Muscle layer of colon (tissue), 2 donors: ENCODE results near the gene NCKAP5.

Source experiments
- H3K27ac ChIP-seq: one replicate; pipeline ENCODE4 v1.7.0; 2013; ENCODE audit warnings: low read depth, mild to moderate bottlenecking, low read length, moderate library complexity
- H3K27me3 ChIP-seq, 2 donors: one replicate each; pipeline ENCODE4 v1.7.0; 2013; ENCODE audit warnings: low read length in 2 of 2, mild to moderate bottlenecking in 2 of 2; ENCODE audit not compliant: insufficient read depth in 2 of 2, control insufficient read depth in 1 of 2
- H3K36me3 ChIP-seq: one replicate; pipeline ENCODE4 v1.7.0; 2013; ENCODE audit warnings: mild to moderate bottlenecking, low read length; ENCODE audit not compliant: insufficient read depth
- H3K4me1 ChIP-seq: one replicate; pipeline ENCODE4 v1.7.0; 2013; ENCODE audit warnings: mild to moderate bottlenecking, low read length; ENCODE audit not compliant: insufficient read depth
- H3K4me3 ChIP-seq, 2 donors: one replicate each; pipeline ENCODE4 v1.7.0; 2013; ENCODE audit warnings: low read length in 2 of 2, low read depth in 1 of 2, mild to moderate bottlenecking in 1 of 2, moderate library complexity in 1 of 2
- H3K9ac ChIP-seq: one replicate; pipeline ENCODE4 v1.7.0; 2013; ENCODE audit warnings: low read length
- H3K9me3 ChIP-seq: one replicate; pipeline ENCODE4 v1.7.0; 2013; ENCODE audit warnings: mild to moderate bottlenecking, low read length
- donor health status: abdominal sarcoma.
- donor health status: Adenocarcinoma of cecum.

Gene NCKAP5

GRCh38 chr2:133574186-133574585 lies 5.9 kb upstream of the NCKAP5 start:
- Histone ChIP-seq H3K36me3 (no peaks in the 10 kb centered on the region), H3K9ac (no peak overlapping the region), H3K4me3 (no peak overlapping the region), H3K27me3 (no peaks in the 10 kb centered on the region), H3K9me3 (no peaks in the 10 kb centered on the region), H3K27ac (no peak overlapping the region), H3K4me1 (no peaks in the 10 kb centered on the region)

DNA sequence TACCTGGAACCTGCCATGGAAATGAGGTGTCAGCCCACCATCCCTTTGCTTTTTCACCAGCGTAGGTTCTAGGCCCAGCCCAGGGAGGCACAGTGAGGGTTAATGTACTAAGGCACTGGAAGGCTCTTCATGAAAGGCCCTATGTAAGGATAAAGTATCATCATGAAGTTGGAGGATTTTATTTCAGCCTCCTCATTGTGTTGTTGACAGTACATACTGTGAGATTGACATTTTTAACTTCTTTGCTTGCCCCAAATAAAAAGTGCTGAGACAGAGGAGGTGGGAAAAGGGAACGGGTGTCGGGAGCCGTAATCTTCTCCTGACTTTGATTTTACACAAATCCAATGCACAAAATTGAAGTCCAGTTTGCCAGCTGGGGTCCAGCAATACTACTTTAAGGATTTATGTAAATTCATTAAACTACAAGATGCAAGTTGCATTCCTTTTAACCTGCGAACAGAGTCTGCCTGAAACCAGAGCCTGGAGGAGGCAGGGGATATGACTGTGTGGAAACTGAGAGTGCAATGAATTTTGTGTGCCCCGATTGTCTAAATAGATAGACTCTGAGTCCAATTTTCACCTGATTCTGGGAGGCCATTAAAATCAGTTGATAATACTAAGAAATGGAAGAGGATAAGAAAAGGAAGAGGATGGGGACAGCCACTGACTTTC lies 5.4 kb upstream of the NCKAP5 start:
- no peak overlapping the region for H3K4me3 ChIP-seq
- no peak overlapping the region for H3K9ac ChIP-seq
- H3K4me1 ChIP-seq: no peaks in the 10 kb centered on the region
- H3K9me3 ChIP-seq: no peaks in the 10 kb centered on the region
- no peaks in the 10 kb centered on the region for H3K36me3 ChIP-seq
- H3K27me3 ChIP-seq: no peaks in the 10 kb centered on the region
- H3K27ac ChIP-seq: no peak overlapping the region

GRCh38 chr2:133571249-133571648 lies 3.0 kb upstream of the NCKAP5 start:
- H3K27me3 ChIP-seq: no peaks in the 10 kb centered on the region
- H3K9me3 ChIP-seq: no peaks in the 10 kb centered on the region
- H3K9ac ChIP-seq: no peak overlapping the region
- no peaks in the 10 kb centered on the region for H3K36me3 ChIP-seq
- no peak overlapping the region for H3K4me3 ChIP-seq
- H3K4me1 ChIP-seq: peaks cover 5% of the 10 kb centered on the region
- no peak overlapping the region for H3K27ac ChIP-seq

DNA sequence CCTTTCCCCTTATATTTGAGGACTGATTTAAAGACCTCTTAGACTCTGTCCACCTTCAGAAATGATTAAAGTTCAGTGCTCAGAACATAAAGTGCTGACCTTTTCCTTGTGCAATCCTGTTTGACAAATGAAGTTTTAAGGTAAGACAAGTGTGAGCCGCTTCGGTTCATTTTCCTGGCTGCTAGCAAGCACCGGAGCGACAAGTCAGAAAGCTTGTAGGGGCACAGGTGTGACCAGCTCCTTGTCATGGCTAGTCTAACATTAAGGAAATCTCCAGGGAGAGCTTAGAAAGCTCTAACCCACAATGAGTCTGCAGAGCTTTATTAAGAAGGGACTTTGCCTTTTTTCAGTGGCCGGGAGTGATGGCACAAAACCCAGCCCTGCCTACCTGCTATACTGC lies 2.3 kb upstream of the NCKAP5 start:
- no peaks in the 10 kb centered on the region for H3K9me3 ChIP-seq
- no peak overlapping the region for H3K27ac ChIP-seq
- no peak overlapping the region for H3K4me3 ChIP-seq
- no peaks in the 10 kb centered on the region for H3K36me3 ChIP-seq
- H3K27me3 ChIP-seq: no peaks in the 10 kb centered on the region
- peaks cover 5% of the 10 kb centered on the region for H3K4me1 ChIP-seq
- H3K9ac ChIP-seq: no peak overlapping the region

DNA sequence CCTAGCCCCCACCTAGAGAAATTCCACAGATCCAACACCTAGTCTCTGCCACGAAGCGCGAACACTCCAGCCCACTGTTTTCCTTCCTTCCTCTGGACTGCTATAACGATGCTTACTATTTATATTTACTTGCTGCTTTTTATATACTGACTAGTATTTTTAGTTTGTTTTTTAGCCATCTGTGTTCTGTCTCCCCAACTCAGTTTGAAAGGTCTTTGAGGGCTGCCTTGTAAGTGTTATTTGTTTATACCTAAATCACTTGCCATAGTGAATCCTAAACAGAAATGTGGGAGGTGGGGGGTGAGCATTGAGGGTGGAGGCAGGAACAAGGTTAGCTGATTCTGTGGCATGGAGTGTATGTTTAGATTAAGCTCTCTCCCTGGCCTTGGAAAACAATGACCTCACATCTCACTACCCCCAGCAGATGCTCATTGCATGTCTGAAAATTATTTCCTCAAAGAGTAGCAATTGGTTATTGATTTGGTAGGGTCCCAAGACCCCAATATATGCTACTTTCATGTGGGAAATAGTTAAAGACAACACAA lies 1.1 kb upstream of the NCKAP5 start:
- no peaks in the 10 kb centered on the region for H3K27me3 ChIP-seq
- H3K4me1 ChIP-seq: peaks cover 5% of the 10 kb centered on the region
- no peaks in the 10 kb centered on the region for H3K9me3 ChIP-seq
- H3K27ac ChIP-seq: no peak overlapping the region
- H3K9ac ChIP-seq: no peak overlapping the region
- H3K4me3 ChIP-seq: no peak overlapping the region
- no peaks in the 10 kb centered on the region for H3K36me3 ChIP-seq

DNA sequence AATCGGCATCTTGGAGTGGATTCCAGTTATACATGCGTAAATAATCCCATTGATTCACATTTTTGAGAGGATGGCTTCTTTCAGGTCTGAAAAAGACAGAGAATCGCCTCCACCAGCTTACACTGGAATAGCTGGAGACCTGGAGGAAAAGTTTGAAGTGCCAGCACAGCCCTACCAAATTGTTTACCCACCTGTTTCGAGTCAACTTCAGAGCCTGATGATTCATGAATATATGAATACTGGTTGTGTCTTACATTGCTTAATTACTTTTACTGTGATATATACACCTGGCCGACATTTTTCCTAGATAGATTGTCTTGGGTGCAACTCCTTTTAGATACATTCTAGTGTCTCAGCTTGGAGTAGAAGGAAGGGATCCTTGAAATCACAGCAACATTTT lies 335 bp upstream of the NCKAP5 start:
- Histone ChIP-seq H3K27ac (no peak overlapping the region), H3K36me3 (no peaks in the 10 kb centered on the region), H3K9ac (no peak overlapping the region), H3K27me3 (no peaks in the 10 kb centered on the region), H3K4me1 (peaks cover 5% of the 10 kb centered on the region), H3K4me3 (peak overlapping the region in 1 of 2 donors; percentile 33), H3K9me3 (no peaks in the 10 kb centered on the region)

DNA sequence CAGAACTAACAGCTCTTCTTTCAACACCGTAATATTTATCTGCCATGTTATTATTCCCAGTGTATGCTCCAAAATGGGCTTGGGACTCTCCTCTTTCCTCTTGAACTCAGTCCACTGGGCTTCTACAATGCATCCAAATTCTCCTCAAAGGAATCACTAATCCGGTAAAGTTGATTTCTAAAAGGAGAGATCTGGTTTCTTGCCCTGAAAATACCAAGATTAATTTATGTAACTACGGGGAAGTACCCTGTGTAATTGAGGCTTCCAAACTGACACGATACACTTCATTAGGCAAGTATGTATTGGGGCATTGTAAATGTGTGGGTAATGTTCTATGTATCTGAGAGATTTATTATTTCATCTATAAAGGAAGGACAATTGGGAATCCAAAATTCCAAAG lies 5.7 kb downstream of the NCKAP5 start:
- H3K36me3 ChIP-seq: no peaks in the 10 kb centered on the region
- no peaks in the 10 kb centered on the region for H3K9me3 ChIP-seq
- no peak overlapping the region for H3K4me3 ChIP-seq
- no peak overlapping the region for H3K9ac ChIP-seq
- no peak overlapping the region for H3K27ac ChIP-seq
- no peaks in the 10 kb centered on the region for H3K27me3 ChIP-seq
- H3K4me1 ChIP-seq: no peaks in the 10 kb centered on the region

DNA sequence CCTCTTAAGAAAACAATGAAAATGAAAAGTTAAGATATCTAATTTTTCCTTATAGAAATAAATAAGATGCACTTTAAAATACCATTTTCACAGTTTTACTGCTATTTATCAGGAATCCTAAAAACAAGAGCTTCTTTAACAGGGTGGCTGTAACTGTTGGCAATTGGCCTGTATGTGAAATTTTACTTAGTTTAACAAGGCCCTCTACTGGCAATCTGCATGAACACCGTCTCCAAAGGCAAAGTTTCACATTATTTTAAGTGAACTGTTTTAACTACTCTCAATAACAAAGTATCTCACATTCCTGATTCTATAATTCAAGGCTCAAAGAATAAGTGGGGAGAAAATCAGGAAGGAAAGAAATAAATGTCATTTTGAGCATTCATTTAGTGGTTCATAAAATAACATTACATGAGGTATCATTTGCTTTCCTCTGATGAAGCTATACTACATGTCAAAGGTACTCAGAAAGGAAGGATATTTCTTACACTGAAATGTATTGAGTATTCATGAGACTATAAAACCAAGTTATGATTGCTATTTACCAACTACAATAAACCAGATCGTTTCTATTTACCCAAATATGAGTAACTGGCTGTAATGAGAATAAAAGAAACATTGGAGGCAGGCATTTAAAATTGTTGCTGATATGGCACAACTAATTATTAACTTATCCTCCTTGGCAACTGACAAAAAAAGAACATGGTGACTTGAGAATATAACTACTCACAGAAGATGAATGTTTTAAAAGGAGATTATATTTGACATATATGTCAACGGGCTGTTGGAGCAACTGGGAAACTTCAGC lies 7.0 kb downstream of the NCKAP5 start:
- Histone ChIP-seq H3K27me3 (no peaks in the 10 kb centered on the region), H3K4me1 (no peaks in the 10 kb centered on the region), H3K9ac (no peak overlapping the region), H3K27ac (no peak overlapping the region), H3K9me3 (no peaks in the 10 kb centered on the region), H3K4me3 (no peak overlapping the region), H3K36me3 (no peaks in the 10 kb centered on the region)

- no peak overlapping the region for H3K4me3 ChIP-seq
- no peaks in the 10 kb centered on the region for H3K9me3 ChIP-seq
- no peaks in the 10 kb centered on the region for H3K27me3 ChIP-seq
- no peak overlapping the region for H3K9ac ChIP-seq
- H3K36me3 ChIP-seq: no peaks in the 10 kb centered on the region
- H3K27ac ChIP-seq: no peak overlapping the region
- no peaks in the 10 kb centered on the region for H3K4me1 ChIP-seq
Measured at GRCh38 chr2:133557614-133558013, 10.6 kb downstream of the NCKAP5 start.

GRCh38 chr2:133553838-133554408 lies 14.3 kb downstream of the NCKAP5 start:
- no peak overlapping the region for H3K27ac ChIP-seq
- H3K9ac ChIP-seq: no peak overlapping the region
- no peaks in the 10 kb centered on the region for H3K4me1 ChIP-seq
- H3K4me3 ChIP-seq: no peak overlapping the region
- H3K36me3 ChIP-seq: no peaks in the 10 kb centered on the region
- no peaks in the 10 kb centered on the region for H3K27me3 ChIP-seq
- no peaks in the 10 kb centered on the region for H3K9me3 ChIP-seq

- H3K36me3 ChIP-seq: no peaks in the 10 kb centered on the region
- no peak overlapping the region for H3K9ac ChIP-seq
- H3K9me3 ChIP-seq: no peaks in the 10 kb centered on the region
- H3K27ac ChIP-seq: no peak overlapping the region
- H3K4me1 ChIP-seq: no peaks in the 10 kb centered on the region
- H3K4me3 ChIP-seq: no peak overlapping the region
- H3K27me3 ChIP-seq: no peaks in the 10 kb centered on the region
Measured at GRCh38 chr2:133553251-133553650, 15.0 kb downstream of the NCKAP5 start.
